HepG2 (cell line): Measurements from ENCODE around the gene MMRN2. TPM values are rescaled to one million over a fixed set of nuclear protein-coding genes. Genes with fewer than 3 reads are reported as not detected.

Experiments
- ATAC-seq: fragments of 200-7000 bp; cut with Tn5 transposase; 3 replicates; pipeline ENCODE4 v1.9.1; 2020; ENCODE audit warnings: mild to moderate bottlenecking, moderate library complexity
- BruUV-seq: library from RNA; stranded (reverse); fragments of 400-500 nt; replicated peaks from 2 replicates; lab custom pipeline; 2021; lab: Mats Ljungman, UMichigan
- CTCF ChIA-PET: fragments of 300-600 bp; formaldehyde crosslinking; extraction: SDS; loops from one replicate; lab custom pipeline; 2021; ENCODE audit warnings: low total read pairs, inconsistent platforms, low intra/inter-chr PET ratio; lab: Yijun Ruan, JAX
- POLR2A ChIA-PET: fragments of 350-600 bp; sonication (Branson Sonifier 250); formaldehyde crosslinking; loops from one replicate; lab custom pipeline; 2020; ENCODE audit warnings: antibody characterized with exemption, inconsistent platforms; lab: Yijun Ruan, JAX
- DNase-seq: peaks from one replicate; pipeline ENCODE4 v3.0.0-alpha.2; 2015; ENCODE audit warnings: low spot score
- FAIRE-seq: peaks from 3 replicates; lab custom pipeline; 2011; peaks lifted over from hg19 to GRCh38; lab: Jason Lieb, UNC
- H2AFZ ChIP-seq: one replicate; pipeline ENCODE4 v1.6.1; 2011; ENCODE audit warnings: low read length, inconsistent platforms
- H3K27ac ChIP-seq: fragments of 300-600 bp; 3 replicates; pipeline ENCODE4 v1.8.0; 2011; ENCODE audit warnings: mixed run types, mild to moderate bottlenecking, mixed read lengths, low read length, inconsistent platforms; ENCODE audit not compliant: insufficient read depth; ENCODE audit errors: extremely low read length
- H3K27me3 ChIP-seq, 2 experiments: fragments of 200-600 bp in 1 of 2; 2 replicates in 1 of 2; 3 replicates in 1 of 2; pipeline versions ENCODE4 v1.6.0 to v1.8.0; 2011; ENCODE audit warnings: low read length in 2 of 2, mild to moderate bottlenecking in 2 of 2, moderate library complexity in 2 of 2, inconsistent platforms in 1 of 2; ENCODE audit not compliant: insufficient read depth in 2 of 2, control insufficient read depth in 1 of 2
- H3K36me3 ChIP-seq, 2 experiments: fragments of 200-600 bp in 1 of 2; replicated peaks in 1 of 2; 2 replicates in 1 of 2; 3 replicates in 1 of 2; pipeline versions ENCODE4 v1.5.1 to v1.8.0; 2011; ENCODE audit warnings: low read length in 2 of 2, inconsistent platforms in 1 of 2; ENCODE audit not compliant: insufficient read depth in 2 of 2, control insufficient read depth in 1 of 2
- H3K4me1 ChIP-seq: 2 replicates; pipeline ENCODE4 v1.5.1; 2012; ENCODE audit warnings: low read length, inconsistent platforms; ENCODE audit not compliant: insufficient read depth
- H3K4me2 ChIP-seq: 2 replicates; pipeline ENCODE4 v1.6.0; 2011; ENCODE audit warnings: low read depth, low read length, inconsistent platforms
- H3K4me3 ChIP-seq, 3 experiments: fragments of 200-600 bp in 1 of 3; sonication (generic), shearing (Covaris generic) in 1 of 3; replicated peaks in 1 of 3; 2 replicates each; pipeline ENCODE4 v1.5.1; 2011 to 2016; ENCODE audit warnings: low read length in 3 of 3, inconsistent platforms in 2 of 3, low read depth in 2 of 3, mild to moderate bottlenecking in 2 of 3, control low read depth in 1 of 3, mixed read lengths in 1 of 3; ENCODE audit not compliant: insufficient read depth in 1 of 3
- H3K79me2 ChIP-seq: one replicate; pipeline ENCODE4 v1.6.1; 2011; ENCODE audit warnings: low read length, inconsistent platforms; ENCODE audit not compliant: insufficient read depth
- H3K9ac ChIP-seq: 2 replicates; pipeline ENCODE4 v1.6.0; 2011; ENCODE audit warnings: mild to moderate bottlenecking, low read depth, low read length, inconsistent platforms; ENCODE audit not compliant: insufficient read depth
- H3K9me3 ChIP-seq: 2 replicates; pipeline ENCODE4 v1.5.1; 2012; ENCODE audit warnings: mild to moderate bottlenecking, low read length
- H4K20me1 ChIP-seq: 2 replicates; pipeline ENCODE4 v1.6.0; 2011; ENCODE audit warnings: inconsistent platforms, mild to moderate bottlenecking, low read length, moderate library complexity; ENCODE audit not compliant: insufficient read depth
- AHDC1 ChIP-seq: sonication (generic); formaldehyde crosslinking; IDR thresholded peaks from 2 replicates; pipeline ENCODE4 v1.5.1; 2020; ENCODE audit warnings: mild to moderate bottlenecking, missing genetic modification reagents, borderline replicate concordance
- BORCS8-MEF2B ChIP-seq: sonication (generic); formaldehyde crosslinking; IDR thresholded peaks from 2 replicates; pipeline ENCODE4 v1.8.0; 2022; ENCODE audit warnings: mild to moderate bottlenecking, missing genetic modification reagents
- PPARG ChIP-seq: conservative IDR thresholded peaks from 2 replicates; pipeline ENCODE4 v1.6.1; 2016; ENCODE audit warnings: missing biosample characterization, missing genetic modification reagents
- SIX4 ChIP-seq: sonication (generic); formaldehyde crosslinking; IDR thresholded peaks from 2 replicates; pipeline ENCODE4 v1.4.0; 2020; ENCODE audit warnings: missing genetic modification reagents
- ZBTB39 ChIP-seq: sonication (generic); formaldehyde crosslinking; IDR thresholded peaks from 2 replicates; pipeline ENCODE4 v1.5.0; 2020; ENCODE audit warnings: missing genetic modification reagents
- ZBTB8A ChIP-seq: sonication (generic); formaldehyde crosslinking; IDR thresholded peaks from 2 replicates; pipeline ENCODE4 v1.4.0; 2020; ENCODE audit warnings: mild to moderate bottlenecking, low read depth, missing genetic modification reagents, borderline replicate concordance
- ZNF292 ChIP-seq: sonication (generic); formaldehyde crosslinking; IDR thresholded peaks from 2 replicates; pipeline ENCODE4 v1.8.1; 2022; ENCODE audit warnings: mild to moderate bottlenecking, low read depth, missing genetic modification reagents, borderline replicate concordance
- ZNF33B ChIP-seq: sonication (generic); formaldehyde crosslinking; IDR thresholded peaks from 2 replicates; pipeline ENCODE4 v1.5.1; 2020; ENCODE audit warnings: mild to moderate bottlenecking, missing genetic modification reagents
- ZZZ3 ChIP-seq: sonication (generic); formaldehyde crosslinking; IDR thresholded peaks from 2 replicates; pipeline ENCODE4 v1.4.0; 2020; ENCODE audit warnings: missing genetic modification reagents, mild to moderate bottlenecking, borderline replicate concordance
- WGBS: methylation state at CpG from one replicate; pipeline ENCODE4 v1.1.6; 2017; ENCODE audit warnings: low lambda C conversion rate; 5-methylcytosine and 5-hydroxymethylcytosine counted together
- in situ Hi-C: cut with HindIII; loops from 2 replicates; pipeline ENCODE4 v1.10.0; 2017; ENCODE audit warnings: low pct_unique_long_range_greater_than_20kb; ENCODE audit not compliant: extremely low pct_ligation_motif_present
- intact Hi-C: fragments of 100-400 bp; cut with micrococcal nuclease; formaldehyde crosslinking; loops from one replicate; pipeline ENCODE4 v1.10.0; 2022; ENCODE audit not compliant: unreplicated experiment
- polyA plus RNA-seq, 8 experiments: library from polyadenylated mRNA; depleted of rRNA in 3 of 8; stranded (reverse) in 7 of 8; unstranded in 1 of 8; fragments of >200 nt; fragmentation: Illumina TruSeq in 4 of 8; extraction: Trizol in 4 of 8; gene quantifications; 2 replicates each; pipeline versions ENCODE4 v1.2.1 to v1.2.3, GENCODE V29; 2011 to 2016; ENCODE audit warnings: low read depth in 4 of 8, missing spikeins in 1 of 8, mixed read lengths in 1 of 8; ENCODE audit not compliant: insufficient read depth in 1 of 8
- total RNA-seq, 5 experiments: library from RNA; depleted of rRNA; stranded (reverse); fragments of >200 nt; fragmentation: Illumina TruSeq; extraction: Trizol; gene quantifications; 2 replicates each; pipeline ENCODE4 v1.2.3, GENCODE V29; 2016; ENCODE audit warnings: low read depth in 1 of 5
- TF ChIP-seq, protein P1 (sequence below): sonication (generic); formaldehyde crosslinking; IDR thresholded peaks from 2 replicates; pipeline ENCODE4 v1.4.0; 2020; ENCODE audit warnings: missing genetic modification reagents
- TF ChIP-seq, protein P2 (sequence below): sonication (generic); formaldehyde crosslinking; IDR thresholded peaks from 2 replicates; pipeline ENCODE4 v1.8.0; 2022; ENCODE audit warnings: mild to moderate bottlenecking, missing genetic modification reagents, borderline replicate concordance

The MMRN2 gene
- total and polyA plus RNA-seq, 2 of the 13 experiments (the other 11 are each of a cell fraction or from before 2014, with no cell fraction given) = 0.04 TPM; not detected in 1

DNA sequence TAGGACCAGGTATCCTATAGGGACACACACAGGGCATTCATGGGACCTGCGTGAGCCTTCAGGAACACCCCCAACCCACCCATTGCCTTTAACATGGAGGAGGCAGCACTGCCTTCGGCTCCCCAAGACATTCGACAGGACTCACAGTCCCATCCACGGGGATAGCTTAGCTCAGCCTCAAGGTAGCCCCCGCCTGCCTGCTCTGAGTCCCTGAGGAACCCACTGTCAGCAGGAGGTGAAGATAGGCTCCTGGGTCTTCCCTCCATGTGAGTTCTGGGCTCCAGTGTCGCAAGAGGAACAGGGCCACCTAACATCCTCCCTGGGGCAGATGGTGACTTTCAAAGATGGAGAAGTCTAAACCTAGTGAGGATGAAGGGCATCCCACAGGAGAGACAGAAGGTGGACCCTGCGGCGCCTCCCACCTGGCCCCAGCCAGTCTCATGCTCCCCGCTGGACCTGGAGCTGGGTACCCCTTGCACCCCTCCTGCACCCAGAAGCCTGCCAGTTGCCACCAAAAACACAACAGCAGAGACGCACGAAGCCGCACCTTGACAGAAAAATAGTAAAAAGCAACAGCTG lies 6.0 kb upstream of the MMRN2 start:
- FAIRE-seq = no peak
- 48% methylated on average over 11 of the region's 12 CpGs for WGBS
- in situ Hi-C loops = no loop called here
- Histone ChIP-seq H3K79me2 (no peaks in the 10 kb centered on the region), H3K27ac (no peak overlapping the region), H3K9ac (no peak overlapping the region), H3K4me1 (peaks cover 57% of the 10 kb centered on the region), H3K36me3 (no peaks in the 10 kb centered on the region), H3K4me2 (no peak overlapping the region), H3K9me3 (no peaks in the 10 kb centered on the region), H3K4me3 (no peak overlapping the region), H3K27me3 (peaks cover 6 to 59% of the 10 kb centered on the region in 2 experiments; a peak in 4 of 5 replicates), H2AFZ (no peak overlapping the region), H4K20me1 (no peaks in the 10 kb centered on the region)
- CTCF ChIA-PET = no interaction called here
- no peak for DNase-seq
- intact Hi-C loops = no loop called here
- BruUV-seq = no TSS peak
- no peak for ATAC-seq
- POLR2A ChIA-PET = no interaction called here
- no peak for TF ChIP-seq ZNF292 (CRISPR knock-in tag)
- no peak for TF ChIP-seq ZBTB8A (CRISPR knock-in tag)
- TF ChIP-seq, protein P1, sequence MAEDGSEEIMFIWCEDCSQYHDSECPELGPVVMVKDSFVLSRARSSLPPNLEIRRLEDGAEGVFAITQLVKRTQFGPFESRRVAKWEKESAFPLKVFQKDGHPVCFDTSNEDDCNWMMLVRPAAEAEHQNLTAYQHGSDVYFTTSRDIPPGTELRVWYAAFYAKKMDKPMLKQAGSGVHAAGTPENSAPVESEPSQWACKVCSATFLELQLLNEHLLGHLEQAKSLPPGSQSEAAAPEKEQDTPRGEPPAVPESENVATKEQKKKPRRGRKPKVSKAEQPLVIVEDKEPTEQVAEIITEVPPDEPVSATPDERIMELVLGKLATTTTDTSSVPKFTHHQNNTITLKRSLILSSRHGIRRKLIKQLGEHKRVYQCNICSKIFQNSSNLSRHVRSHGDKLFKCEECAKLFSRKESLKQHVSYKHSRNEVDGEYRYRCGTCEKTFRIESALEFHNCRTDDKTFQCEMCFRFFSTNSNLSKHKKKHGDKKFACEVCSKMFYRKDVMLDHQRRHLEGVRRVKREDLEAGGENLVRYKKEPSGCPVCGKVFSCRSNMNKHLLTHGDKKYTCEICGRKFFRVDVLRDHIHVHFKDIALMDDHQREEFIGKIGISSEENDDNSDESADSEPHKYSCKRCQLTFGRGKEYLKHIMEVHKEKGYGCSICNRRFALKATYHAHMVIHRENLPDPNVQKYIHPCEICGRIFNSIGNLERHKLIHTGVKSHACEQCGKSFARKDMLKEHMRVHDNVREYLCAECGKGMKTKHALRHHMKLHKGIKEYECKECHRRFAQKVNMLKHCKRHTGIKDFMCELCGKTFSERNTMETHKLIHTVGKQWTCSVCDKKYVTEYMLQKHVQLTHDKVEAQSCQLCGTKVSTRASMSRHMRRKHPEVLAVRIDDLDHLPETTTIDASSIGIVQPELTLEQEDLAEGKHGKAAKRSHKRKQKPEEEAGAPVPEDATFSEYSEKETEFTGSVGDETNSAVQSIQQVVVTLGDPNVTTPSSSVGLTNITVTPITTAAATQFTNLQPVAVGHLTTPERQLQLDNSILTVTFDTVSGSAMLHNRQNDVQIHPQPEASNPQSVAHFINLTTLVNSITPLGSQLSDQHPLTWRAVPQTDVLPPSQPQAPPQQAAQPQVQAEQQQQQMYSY (CRISPR knock-in tag) = no peak
- TF ChIP-seq ZZZ3 (CRISPR knock-in tag) = no peak
- no peak for TF ChIP-seq AHDC1
- TF ChIP-seq ZBTB39 (CRISPR knock-in tag) = no peak
- no peak for TF ChIP-seq SIX4 (CRISPR knock-in tag)
- TF ChIP-seq PPARG (CRISPR knock-in tag) = no peak
- TF ChIP-seq BORCS8-MEF2B = no peak
- TF ChIP-seq, protein P2, sequence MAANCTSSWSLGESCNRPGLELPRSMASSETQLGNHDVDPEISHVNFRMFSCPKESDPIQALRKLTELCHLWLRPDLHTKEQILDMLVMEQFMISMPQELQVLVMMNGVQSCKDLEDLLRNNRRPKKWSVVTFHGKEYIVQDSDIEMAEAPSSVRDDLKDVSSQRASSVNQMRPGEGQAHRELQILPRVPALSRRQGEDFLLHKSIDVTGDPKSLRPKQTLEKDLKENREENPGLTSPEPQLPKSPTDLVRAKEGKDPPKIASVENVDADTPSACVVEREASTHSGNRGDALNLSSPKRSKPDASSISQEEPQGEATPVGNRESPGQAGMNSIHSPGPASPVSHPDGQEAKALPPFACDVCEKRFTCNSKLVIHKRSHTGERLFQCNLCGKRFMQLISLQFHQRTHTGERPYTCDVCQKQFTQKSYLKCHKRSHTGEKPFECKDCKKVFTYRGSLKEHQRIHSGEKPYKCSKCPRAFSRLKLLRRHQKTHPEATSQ = no peak
- no peak for TF ChIP-seq ZNF33B
